Measurements from ENCODE around the gene NLRC5.

The NLRC5 gene

DNA sequence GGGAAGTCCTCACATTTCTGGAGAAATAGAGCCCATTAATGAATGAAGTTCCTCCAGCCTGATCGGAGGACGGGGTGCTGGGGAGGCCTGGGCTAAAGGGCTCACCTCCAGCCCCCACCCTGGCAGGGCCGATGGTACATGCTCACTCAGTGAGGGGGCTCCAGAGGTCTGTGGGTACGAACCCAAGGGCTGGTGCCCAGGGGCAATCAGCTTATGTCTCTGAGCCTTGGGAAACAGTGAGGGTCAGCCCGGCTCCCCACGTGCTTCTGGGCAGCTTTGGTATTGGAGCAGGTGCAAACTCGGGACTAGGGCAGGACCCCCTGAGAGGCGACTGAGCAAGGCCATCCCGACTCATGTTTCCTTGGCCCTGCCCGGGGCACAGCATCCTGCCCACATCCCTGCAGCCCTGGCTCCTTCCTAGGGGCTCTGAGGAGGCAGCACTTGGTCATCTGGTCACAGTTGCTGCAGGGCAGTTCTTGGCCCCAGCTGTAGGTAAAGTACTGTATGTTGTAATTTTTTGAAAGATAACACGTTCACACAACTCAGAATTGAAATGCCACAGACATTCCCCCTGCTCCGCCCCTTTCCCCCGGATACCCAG lies 28.6 kb upstream of the NLRC5 start:
- TF ChIP-seq, protein P1, sequence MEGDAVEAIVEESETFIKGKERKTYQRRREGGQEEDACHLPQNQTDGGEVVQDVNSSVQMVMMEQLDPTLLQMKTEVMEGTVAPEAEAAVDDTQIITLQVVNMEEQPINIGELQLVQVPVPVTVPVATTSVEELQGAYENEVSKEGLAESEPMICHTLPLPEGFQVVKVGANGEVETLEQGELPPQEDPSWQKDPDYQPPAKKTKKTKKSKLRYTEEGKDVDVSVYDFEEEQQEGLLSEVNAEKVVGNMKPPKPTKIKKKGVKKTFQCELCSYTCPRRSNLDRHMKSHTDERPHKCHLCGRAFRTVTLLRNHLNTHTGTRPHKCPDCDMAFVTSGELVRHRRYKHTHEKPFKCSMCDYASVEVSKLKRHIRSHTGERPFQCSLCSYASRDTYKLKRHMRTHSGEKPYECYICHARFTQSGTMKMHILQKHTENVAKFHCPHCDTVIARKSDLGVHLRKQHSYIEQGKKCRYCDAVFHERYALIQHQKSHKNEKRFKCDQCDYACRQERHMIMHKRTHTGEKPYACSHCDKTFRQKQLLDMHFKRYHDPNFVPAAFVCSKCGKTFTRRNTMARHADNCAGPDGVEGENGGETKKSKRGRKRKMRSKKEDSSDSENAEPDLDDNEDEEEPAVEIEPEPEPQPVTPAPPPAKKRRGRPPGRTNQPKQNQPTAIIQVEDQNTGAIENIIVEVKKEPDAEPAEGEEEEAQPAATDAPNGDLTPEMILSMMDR (conservative IDR thresholded peaks at IDR 0.05; ENCODE audit: low read depth): no peak
- no peak overlapping the region for H3K27ac ChIP-seq
- DNase-seq (ENCODE audit: low spot score): no peak
- ChIA-PET CTCF (no interaction called here), POLR2A (ENCODE audit: low non-redundant PET) (no interaction called here)

GRCh38 chr16:56961386-56961785 lies 28.0 kb upstream of the NLRC5 start:
- H3K27ac ChIP-seq: no peak overlapping the region
- DNase-seq (ENCODE audit: low spot score): no peak
- TF ChIP-seq, protein P1 (conservative IDR thresholded peaks at IDR 0.05; ENCODE audit: low read depth): no peak
- ChIA-PET POLR2A (ENCODE audit: low non-redundant PET) (no interaction called here), CTCF (interaction anchor here (1.5 kb wide), 1 partner anchor 10 kb away, joined by 8 read pairs; no protein-coding TSS in a partner anchor)

DNA sequence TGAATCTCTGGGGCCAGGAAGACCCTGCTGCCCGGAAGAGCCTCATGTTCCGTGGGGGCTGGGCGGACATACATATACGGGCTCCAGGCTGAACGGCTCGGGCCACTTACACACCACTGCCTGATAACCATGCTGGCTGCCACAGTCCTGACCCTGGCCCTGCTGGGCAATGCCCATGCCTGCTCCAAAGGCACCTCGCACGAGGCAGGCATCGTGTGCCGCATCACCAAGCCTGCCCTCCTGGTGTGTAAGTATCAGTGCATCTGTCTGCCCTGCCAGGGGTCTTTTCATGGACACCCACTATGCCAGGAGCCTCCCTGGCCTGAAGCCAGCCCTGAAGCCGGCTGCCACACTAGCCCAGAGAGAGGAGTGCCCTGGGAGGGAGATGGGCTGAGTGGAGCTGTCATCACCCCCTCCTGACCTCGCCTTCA lies 27.5 kb upstream of the NLRC5 start, which contains the start of gene CETP:
CETP (plus strand) TSS at position 100 of the 431 bp plus-strand sequence; CDS start at position 130, 30 bp downstream.
- TF ChIP-seq, protein P1 (conservative IDR thresholded peaks at IDR 0.05; ENCODE audit: low read depth): no peak
- CTCF ChIA-PET: interaction anchor here (1.0 to 1.5 kb wide), 3 partner anchors 11 to 122 kb away, joined by 3 to 8 read pairs (median 3); no protein-coding TSS in a partner anchor
- DNase-seq (ENCODE audit: low spot score): no peak
- no peak within 1 kb of the TSS for H3K27ac ChIP-seq
- POLR2A ChIA-PET (ENCODE audit: low non-redundant PET): no interaction called here

DNA sequence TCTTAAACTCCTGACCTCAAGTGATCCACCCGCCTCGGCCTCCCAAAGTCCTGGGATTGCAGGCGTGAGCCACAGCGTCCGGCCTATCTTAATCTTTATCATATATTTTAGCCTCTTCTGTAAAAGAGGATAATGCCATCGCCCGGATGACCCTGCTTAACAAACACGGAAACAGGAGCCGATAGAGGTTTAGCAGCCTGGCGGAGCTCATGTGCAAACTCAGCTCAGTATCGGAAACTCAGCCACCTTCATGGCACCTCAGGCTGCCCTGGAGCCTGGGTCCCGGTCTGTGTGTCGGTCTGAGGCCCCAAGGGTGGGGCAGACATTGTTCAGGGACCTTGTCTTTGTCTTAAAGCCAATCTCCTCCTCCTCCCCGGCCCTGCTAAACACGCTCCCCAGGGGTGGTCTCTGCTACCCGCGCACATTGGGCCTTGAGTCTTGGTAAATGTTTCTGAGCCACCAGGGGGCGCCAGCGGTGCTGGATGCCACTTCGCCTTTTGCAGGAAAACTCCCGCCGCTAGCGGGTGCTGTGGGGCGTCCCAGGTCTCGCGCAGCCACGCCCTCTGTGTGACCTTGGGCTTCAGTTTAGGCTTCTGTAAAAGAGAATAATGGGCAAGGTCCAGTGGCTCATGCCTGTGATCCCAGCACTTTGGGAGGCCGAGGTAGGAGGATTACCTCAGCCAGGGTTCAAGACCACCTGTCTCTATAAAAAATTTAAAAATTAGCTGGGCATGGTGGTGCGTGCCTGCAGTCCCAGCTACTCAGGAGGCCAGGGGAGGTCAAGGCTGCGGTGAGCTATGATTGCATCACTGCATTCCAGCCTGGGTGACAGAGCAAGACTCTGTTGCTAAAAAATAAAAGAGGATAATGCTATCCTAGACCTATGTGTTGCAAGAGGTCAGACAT lies 24.9 kb upstream of the NLRC5 start:
- no peak for DNase-seq (ENCODE audit: low spot score)
- peak overlapping the region; percentile 67 for H3K27ac ChIP-seq
- CTCF ChIA-PET: interaction anchor here (0.5 to 0.7 kb wide), 4 partner anchors 17 to 132 kb away, joined by 3 to 4 read pairs (median 4); no protein-coding TSS in a partner anchor
- POLR2A ChIA-PET (ENCODE audit: low non-redundant PET): no interaction called here
- TF ChIP-seq, protein P1 (conservative IDR thresholded peaks at IDR 0.05; ENCODE audit: low read depth): peak; percentile 52

DNA sequence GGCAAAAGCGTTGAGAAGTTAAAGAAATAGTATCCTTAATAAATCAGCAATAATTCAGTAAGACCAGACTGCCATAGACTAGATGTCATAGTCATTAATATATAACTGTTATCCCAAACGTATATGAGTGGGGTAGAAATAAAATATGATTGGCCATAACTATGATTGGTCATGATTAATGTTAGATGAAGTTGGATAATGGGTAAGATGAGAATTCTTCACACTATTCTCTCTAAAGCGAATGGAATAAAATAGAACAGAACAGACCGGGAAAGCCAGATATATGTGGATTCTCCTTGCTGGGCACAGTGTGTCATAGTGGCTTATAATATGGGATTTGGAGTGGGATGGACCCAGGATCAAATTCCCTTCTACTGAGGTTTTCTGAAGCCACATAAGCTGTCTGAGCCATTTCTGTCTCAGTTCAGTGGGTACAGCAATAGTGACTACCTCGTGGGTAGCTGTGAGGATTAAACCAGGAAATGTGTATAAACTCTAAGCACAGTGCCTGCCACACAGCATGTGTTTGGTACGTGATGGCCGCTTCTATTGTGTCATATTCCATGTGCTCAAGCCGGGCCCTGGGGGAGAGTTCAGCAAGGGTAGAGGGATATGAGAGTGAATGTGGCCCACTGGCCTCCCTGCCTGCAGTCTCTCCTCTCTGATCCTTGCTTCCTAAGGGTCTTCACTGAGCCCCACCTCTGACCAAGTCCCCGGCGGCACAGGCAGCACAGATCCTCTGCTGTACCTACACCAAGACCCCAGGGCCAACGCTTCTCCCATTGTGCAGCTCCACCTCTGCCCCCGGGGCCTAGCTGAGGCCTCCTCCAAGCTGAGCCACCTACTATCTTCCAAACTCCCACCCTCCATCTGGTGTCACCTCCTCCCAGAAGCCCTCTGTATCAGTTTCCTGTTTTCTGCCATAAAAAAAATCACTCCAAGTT lies 23.9 kb upstream of the NLRC5 start:
- POLR2A ChIA-PET (ENCODE audit: low non-redundant PET): no interaction called here
- CTCF ChIA-PET: interaction anchor here (0.5 to 1.0 kb wide), 4 partner anchors 13 to 131 kb away, joined by 3 to 7 read pairs (median 4); no protein-coding TSS in a partner anchor
- no peak for DNase-seq (ENCODE audit: low spot score)
- TF ChIP-seq, protein P1 (conservative IDR thresholded peaks at IDR 0.05; ENCODE audit: low read depth): no peak
- peak overlapping the region; percentile 67 for H3K27ac ChIP-seq
